ENCODE data around the gene LPP. TPM values are rescaled to one million over a fixed set of nuclear protein-coding genes. Genes with fewer than 3 reads are reported as not detected.
"Not testable (repeated sequence)": the region's sequence is repeated elsewhere in the genome, so short reads cannot be mapped to it uniquely, and the experiment has no call there.

Gene LPP, protein sequence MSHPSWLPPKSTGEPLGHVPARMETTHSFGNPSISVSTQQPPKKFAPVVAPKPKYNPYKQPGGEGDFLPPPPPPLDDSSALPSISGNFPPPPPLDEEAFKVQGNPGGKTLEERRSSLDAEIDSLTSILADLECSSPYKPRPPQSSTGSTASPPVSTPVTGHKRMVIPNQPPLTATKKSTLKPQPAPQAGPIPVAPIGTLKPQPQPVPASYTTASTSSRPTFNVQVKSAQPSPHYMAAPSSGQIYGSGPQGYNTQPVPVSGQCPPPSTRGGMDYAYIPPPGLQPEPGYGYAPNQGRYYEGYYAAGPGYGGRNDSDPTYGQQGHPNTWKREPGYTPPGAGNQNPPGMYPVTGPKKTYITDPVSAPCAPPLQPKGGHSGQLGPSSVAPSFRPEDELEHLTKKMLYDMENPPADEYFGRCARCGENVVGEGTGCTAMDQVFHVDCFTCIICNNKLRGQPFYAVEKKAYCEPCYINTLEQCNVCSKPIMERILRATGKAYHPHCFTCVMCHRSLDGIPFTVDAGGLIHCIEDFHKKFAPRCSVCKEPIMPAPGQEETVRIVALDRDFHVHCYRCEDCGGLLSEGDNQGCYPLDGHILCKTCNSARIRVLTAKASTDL
- 11.7 and 17.4 TPM in 2 replicates for total RNA-seq (2014; rRNA removed; shearing (Covaris generic))
- polyA plus RNA-seq (2015; cell fraction: cytosol; rRNA removed): 6.7 and 13.0 TPM in 2 replicates
- polyA plus RNA-seq (2015; cell fraction: nucleus; rRNA removed): 17.2 and 19.8 TPM in 2 replicates

DNA sequence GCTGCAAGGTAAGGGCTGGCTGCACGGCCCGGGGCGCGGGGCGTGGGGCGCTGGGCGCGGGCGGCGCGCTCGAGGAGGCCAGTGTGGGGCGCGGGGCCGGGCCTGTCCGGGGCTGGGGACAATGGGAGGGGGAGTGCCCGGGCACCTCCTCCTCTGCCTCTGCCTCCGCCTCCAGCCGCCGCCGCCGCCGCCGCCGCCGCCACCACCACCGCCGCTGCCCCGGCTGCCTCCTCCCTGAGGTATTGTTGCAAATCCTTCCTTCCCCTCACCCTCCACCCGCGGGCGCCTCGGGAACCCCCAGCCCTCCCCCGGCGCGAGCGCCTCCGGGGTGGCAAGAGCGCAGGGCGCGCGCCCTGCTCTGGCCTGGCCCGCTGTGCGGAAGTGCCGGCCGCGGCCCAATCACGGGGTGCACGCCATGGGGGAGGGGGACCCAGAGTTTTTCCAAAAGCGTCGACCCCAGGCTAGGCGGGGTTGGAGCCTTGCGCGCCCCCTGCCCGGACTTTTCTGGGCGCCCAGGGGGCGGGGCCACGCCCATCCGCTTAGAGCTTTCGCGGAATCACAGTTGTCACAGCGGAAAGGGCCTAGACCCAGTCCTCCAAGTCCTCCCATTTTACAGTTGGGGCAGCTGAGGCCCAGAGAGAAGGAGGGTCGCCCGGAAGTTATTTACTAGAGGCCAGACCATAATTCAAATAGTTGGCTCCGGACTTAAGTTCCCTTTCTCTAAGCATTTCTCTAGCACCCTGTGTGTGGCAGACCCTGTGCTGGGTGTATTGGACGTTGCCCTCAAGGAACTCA lies at the start of gene LPP:
TSS of gene LPP (plus strand) at position 144 of the 795 bp plus-strand sequence. CDS start 251,964 bp downstream, outside the sequence.
- DNase-seq (ENCODE audit: low read depth): peak; percentile 82

DNA sequence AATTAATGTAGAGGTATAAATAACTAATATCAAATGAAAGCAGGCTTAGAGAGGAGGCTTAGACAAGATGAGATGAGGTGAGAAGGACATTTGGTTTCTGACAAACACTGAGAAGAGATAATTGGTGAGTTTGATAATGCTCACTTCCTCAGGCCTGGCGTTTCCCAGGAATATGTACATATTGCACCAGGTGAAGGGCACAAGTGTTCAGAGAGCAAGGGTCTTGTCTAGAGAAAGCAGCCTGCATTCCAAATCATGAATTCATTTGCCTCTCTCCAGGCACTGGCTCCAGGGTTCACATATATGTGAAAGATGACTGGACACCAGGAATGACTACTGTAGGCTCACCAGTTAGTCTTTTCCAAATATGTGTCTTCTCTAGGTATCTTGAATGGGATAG lies 48.0 kb upstream of the LPP start:
- no peak for DNase-seq (ENCODE audit: low read depth)

DNA sequence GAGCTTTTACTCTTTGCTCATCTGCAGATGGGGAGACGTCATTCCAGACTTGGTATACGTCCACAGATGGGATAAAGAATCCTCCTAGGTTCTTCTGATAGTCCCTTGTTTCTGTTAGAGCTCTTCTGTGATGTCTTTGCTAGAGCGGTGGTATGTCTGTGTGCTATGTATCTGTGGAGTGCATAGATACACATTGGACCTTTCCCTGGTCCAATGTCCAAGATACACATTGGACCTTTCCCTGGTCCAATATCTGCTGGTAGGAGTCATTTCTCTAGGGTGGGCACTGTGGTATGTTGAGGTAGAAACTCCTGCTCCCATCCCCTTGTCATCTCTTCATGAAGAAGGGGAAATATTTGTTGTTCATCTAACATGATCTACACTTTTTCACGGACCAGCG lies 47.5 kb upstream of the LPP start:
- no peak for DNase-seq (ENCODE audit: low read depth)

DNA sequence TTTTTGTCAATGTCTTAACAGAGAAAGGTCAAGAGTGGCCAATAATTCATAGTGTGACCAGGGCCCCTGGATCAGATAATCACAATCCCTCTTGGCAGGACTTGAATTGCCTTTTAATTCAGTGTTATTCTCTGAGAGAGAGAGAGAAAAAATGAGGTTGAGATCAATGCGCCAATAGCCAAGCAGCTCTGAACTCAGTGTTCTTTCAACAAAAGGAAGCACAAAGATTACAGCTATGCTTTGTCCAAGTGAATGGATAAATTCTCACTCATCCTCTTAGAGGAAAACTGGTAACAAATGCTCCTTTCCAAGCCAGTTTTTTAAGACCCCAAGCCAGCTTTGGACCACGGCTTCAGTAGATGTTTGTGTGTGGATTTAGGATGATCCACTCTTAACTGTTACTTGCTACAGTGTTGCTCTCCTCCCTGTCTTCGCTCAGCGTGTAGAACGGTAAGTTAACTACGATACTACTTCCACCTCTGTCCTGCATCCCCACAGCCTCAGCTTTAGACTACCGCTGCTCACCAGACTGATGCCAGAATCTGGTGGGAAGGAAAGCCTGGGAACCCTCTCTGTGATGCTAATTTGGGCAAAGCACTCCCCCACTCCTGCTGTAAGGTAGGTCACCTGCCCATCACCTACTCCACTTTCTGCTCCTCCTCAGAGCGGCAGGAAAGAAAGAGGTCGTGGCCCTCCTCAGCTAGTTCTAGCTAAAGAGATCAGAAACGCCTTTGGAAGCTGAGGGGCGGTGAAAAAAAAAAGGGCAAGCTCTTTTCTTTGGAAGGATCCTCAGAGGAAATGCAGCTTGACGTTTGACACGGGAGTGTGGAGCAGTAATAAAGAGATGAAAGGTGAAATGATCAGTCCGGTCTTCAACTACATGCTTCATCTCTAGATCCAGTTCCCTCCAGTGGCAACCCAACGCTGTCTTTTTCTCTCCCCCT lies 46.8 kb upstream of the LPP start:
- DNase-seq (ENCODE audit: low read depth): no peak

DNA sequence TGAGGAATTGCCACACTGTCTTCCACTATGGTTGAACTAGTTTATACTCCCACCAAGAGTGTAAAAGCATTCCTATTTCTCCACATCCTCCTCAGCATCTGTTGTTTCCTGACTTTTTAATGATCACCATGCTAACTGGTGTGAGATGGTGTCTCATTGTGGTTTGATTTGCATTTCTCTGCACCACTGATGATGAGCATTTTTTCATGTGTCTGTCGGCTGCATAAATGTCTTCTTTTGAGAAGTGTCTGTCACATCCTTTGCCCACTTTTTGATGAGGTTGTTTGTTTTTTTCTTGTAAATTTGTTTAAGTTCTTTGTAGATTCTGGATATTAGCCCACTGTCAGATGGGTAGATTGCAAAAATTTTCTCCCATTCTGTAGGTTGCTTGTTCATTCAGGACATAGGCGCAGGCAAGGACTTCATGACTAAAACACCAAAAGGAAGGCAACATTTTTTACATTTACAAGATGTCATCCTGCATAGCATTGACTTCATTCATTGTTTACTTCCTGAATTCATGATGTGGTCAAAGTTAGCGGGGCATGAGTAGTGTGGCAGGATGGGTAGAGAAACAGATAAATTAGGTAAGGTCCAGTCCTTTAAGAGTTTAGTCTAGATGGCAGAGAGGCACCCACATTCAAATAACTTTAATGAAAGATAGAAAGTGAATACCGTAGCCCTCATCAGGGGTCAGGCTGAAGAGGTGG lies 45.1 kb upstream of the LPP start:
- peak; percentile 20 for DNase-seq (ENCODE audit: low read depth)

DNA sequence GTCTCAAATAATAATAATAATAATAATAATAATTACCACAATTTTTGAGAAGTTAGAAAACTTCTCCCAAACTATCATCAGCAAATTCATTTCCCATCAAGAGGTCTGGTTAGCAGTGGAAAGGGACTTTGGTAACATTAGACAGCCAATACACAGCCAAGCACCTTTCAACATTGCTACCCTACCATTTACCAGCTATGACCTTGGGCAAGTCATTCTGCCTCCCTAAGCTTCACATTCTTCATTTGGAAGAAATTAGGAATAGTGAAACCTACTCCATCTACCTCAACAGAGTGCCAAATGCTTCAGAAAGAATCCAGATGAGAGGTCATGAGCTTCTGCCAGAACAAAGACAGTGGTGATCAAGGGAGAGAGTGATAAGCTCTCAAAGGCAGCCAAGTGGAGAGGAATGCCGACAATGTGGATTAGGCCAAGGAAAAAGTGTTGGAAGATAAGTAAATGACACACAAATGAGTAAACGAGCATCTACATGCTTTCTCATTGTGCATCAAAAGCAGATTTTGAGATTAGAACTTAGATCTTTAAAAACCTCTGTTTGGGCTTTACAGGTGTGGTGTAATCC lies 42.9 kb upstream of the LPP start:
- no peak for DNase-seq (ENCODE audit: low read depth)

DNA sequence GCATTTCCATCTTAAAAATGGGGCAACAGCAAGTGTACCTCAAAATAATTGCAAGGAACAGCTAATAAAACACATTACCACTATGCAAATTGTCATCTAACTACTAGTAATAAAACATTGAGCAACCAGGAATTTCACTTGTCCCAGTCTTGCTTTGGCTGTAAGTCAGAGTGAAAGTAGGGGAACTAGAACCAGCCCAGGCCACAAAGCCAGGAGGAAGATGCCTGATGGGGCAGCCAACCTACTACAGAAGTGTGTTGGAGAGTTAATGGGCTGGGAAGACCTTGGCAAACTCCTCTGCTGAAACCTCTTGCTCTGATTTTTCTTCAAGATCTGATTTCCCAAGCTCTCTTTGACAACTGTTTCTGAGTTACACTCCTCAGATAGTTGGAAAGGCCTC lies 40.2 kb upstream of the LPP start:
- DNase-seq (ENCODE audit: low read depth): no peak

DNA sequence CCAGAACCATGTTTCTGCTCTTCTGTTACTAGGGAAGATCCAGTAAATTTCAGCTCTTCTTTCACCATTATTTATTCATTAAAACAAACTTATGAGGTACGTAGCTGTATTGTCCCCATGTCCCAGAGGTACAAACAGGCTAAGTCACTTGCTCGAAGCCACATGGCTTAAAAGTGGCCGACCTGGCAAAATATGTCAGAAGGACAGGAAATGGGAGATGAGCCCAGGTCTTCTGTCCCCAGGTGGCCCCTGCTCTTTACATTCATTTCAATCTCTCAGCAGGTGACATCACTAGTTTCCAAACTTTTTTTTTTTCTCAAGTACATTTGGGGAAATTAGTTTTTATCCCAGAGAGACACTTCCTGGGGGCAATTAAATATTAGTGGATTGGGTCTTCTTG lies 34.1 kb upstream of the LPP start:
- DNase-seq (ENCODE audit: low read depth): no peak

DNA sequence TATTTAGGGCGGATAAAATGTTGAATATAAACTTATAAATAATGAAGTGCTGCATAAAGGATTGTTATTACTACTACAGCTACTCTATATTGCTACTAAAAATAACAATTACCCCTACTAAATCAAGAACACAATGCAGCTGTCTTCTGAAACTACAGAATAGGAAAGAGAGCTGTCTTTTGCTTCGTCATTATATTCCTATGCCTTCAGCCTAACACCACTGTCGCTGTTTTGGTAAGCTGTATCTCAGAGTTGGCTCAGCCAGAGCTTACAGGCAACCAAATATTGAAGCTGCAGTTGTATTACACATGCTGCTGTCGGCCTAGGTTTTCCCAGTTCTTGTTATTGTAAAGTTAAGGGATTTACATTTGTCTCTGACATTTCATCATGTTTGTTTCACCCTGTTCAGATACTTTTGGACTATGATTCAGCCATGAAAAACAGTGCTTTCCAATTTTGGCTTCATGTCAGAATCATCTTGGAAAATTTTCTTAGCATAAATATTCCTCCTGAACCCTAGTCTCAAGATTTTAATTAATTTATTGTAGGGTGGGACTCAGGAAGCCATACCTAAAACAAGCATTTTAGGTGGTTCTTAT lies 31.3 kb upstream of the LPP start:
- no peak for DNase-seq (ENCODE audit: low read depth)

DNA sequence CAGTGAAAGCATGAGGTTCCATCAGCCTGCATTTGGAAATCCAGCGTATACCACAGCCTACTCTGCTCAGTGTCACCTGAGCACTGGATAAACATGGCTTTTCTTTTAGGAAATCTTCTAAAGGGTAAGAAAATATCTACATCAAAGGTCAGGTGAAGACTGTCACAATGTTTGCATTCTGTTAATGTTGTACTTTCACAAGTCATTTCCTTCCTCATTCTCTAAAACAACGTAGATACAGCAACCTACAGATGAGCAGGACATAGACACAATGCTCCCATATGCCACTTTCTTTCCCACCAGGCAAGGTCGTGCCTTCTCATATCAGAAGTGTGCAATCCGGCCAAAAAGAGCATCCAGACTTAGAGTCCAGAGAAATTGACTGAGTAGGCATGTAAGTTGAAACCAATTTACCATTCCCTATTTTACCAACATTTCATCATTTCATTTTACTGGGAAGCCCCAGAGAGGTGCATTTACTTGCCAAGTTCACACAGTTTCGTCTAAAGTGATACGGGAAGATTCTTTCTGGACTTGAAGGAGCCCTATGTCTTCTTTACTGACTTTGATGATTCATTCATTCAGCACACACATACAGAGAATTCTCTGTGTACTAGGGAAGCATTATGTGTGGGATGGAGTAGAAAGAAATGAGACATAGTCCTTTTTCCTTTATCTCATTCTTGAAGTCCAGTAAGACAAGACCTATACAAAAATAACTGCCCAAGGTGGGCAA lies 30.6 kb upstream of the LPP start:
- DNase-seq (ENCODE audit: low read depth): peak; percentile 53

DNA sequence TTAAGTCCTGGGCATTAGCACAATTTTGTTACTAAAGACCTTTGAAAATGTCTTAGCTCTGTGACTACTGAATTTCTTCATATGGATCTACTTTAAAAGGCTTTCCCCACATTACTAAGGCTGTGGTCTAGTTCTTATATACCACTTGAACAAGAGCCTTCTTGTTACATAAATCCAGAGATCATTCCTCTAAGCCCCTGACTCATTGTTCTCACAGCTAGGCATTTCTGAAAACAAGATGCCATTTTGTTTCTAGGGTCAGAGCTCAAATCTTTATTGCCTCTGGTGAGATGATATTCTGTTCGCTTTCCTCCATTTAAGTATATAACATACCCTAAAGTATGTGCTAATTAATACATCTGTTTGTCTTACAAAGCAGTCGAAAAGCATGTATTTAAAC lies 29.8 kb upstream of the LPP start:
- DNase-seq (ENCODE audit: low read depth): peak; percentile 69

DNA sequence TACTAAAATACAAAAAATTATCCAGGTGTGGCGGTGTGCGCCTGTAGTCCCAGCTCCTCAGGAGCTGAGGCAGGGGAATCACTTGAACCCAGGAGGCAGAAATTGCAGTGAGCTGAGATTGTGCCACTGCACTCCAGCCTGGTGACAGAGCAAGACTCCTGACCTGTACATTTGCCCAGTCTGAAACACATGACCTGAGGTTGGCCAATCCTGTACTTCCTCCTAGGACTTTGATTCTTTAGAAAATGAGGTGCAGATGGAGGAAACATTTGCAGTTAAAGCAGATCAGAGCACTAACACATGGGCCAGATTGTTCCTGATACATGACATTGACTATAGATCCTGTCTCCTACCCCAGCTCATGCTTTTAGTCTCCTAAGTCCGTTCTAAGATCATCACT lies 28.9 kb upstream of the LPP start:
- no peak for DNase-seq (ENCODE audit: low read depth)

DNA sequence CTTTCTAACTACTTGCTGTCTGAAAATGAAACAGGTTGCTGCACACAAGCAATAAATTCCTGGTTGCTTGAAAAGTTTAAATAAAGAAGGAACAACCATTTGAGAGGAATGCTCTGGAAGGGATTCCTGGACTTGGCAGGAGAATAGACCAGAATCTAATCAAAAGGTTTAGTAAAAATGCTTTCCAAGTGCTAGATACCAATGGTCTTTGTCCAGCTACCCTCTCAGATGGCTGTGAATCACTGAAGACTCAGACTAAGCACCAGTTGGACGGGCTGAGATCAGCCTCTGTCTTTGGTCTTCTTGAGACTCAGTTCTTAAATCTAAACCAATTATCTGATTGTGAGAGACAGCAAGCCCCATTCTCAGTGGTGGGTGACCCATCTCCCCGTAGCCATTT lies 27.7 kb upstream of the LPP start:
- DNase-seq (ENCODE audit: low read depth): no peak

DNA sequence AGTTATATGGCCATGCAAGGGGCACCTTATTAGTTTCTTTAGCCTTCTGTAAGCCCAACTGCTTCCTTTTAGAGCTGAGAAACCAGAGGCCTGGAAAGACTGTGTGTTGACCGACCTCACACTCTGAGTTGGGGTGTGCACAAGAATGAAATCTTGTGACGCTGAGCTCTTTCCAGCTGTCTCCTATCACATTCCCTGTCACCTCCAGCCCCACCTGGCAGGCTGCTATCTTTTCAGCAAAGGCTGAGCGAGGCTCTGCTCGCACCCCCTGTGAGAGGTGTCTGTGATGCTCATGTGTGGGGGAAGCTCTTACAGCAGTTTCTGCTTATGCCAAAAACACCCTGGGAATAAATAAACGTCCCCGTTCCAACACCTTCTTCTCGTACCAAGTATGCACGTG lies 27.0 kb upstream of the LPP start:
- no peak for DNase-seq (ENCODE audit: low read depth)

DNA sequence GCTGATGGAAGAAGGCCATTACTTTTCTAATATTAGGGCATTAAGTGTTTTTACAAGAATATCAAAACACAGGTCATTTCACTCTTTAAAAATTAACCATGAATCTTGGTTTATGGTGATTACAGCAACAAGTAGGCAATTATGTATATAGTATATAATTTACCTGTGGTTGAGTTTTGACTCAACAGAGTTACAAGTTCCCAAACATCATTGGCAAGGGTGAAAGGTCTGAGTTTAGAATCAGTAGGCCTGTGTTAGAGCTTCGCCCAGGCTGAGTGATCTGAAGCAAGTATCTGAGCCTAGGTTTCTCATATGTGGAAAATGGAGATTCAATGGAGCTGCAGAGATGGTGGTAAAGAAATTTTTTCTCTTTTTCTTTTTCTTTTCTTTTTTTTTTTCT lies 25.1 kb upstream of the LPP start:
- DNase-seq (ENCODE audit: low read depth): no peak

DNA sequence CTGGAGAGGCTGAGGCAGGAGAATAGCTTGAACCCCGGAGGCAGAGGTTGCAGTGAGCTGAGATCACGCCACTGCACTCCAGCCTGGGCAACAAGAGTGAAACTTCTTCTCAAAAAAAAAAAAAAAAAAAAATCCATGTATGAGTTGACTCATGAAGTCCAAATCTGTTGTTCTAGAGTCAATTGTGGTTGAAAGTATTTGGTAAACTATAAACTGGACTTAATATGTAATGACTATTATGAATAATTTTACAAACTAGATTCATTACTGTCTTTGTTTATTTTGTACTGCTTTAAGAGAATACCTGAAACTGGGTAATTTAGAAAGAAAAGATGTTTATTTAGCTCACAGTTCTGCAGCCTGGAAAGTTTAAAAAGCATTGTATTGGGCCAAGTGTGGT lies 22.9 kb upstream of the LPP start:
- not testable (repeated sequence) for DNase-seq (ENCODE audit: low read depth)

DNA sequence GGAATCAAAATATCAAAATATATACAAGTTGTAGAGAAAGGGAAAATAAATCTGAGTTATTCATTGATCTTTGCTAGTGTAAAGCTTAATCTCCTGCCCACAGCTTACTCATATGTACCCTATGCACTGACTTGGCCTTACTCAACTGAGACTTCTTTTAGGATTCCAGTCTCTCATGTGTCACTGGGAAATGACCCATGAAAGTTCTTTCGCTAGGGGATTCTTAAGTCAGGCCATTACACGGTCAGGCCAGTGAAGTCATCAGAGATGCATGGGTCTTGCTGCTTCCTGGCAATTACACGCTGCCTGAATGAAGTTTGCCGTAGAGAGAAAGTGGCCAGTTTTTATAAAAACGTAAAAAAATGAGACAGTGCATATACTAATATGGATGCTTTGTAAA lies 20.7 kb upstream of the LPP start:
- peak; percentile 42 for DNase-seq (ENCODE audit: low read depth)

DNA sequence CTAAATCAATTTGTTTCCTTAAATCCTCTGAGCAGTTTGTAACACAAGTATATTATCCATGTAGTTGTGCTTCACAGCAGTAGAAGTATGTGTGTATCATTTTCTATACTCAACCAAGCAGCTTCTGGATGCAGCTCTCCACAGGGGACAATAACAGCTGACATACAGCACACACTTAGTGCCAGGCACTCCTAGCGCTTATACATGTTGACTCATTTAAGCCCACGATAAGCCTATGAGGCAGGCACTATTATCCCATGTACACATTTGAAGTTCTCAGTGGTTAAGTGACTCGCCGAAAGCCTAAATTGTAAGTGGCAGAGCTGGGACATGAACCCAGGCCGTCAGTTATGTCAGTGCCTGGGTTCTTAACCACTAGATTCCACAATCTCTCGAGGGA lies 20.3 kb upstream of the LPP start:
- DNase-seq (ENCODE audit: low read depth): peak; percentile 50

DNA sequence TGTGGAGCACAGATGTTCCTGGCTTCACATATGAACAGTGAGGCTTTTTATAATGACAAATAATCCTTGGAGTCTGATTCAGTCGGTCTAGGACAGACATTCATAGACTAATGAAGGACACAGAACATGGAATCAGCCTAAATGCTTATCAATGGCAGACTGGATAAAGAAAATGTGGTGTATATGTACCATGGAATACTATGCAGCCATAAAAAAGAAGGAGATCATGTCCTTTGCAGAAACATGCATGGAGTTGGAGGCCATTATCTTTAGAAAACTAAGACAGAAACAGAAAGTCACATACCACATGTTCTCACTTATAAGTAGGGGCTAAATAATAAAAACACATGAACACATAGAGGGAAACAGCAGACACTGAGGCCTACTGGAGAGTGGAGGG lies 19.9 kb upstream of the LPP start:
- no peak for DNase-seq (ENCODE audit: low read depth)
